Brain microvascular endothelial cell (primary cell): ENCODE measurements around the gene BRD1.

Source experiments
- DNase-seq: peaks from one replicate; pipeline ENCODE4 v3.0.0-alpha.2; 2020
- H3K27ac ChIP-seq: fragments of 250-450 bp; sonication (Bioruptor Pico); 2 replicates; pipeline ENCODE4 v1.5.1; 2020; ENCODE audit warnings: mild to moderate bottlenecking, moderate library complexity
- H3K27me3 ChIP-seq: fragments of 250-450 bp; sonication (Bioruptor Pico); replicated peaks from 2 replicates; pipeline ENCODE4 v1.5.1; 2020; ENCODE audit warnings: mild to moderate bottlenecking
- H3K36me3 ChIP-seq: fragments of 250-450 bp; sonication (Bioruptor Pico); replicated peaks from 2 replicates; pipeline ENCODE4 v1.5.1; 2020; ENCODE audit warnings: mild to moderate bottlenecking
- H3K4me3 ChIP-seq: 2 replicates; pipeline ENCODE4 v1.5.1; 2011; ENCODE audit warnings: low read depth, mild to moderate bottlenecking, control low read depth, low read length, moderate library complexity
- in situ Hi-C: cut with HindIII; loops from 2 replicates; pipeline ENCODE4 v1.10.0; 2017; ENCODE audit warnings: low sequenced_read_pairs, low pct_ligation_motif_present
- TF ChIP-seq, protein P1 (sequence below): IDR thresholded peaks from 2 replicates; pipeline ENCODE4 v1.5.1; 2011; ENCODE audit warnings: low read depth, mild to moderate bottlenecking, moderate library complexity, low read length, control low read depth, inconsistent platforms; ENCODE audit errors: missing control alignments

Gene BRD1

GRCh38 chr22:49863931-49864330 lies 36.3 kb upstream of the BRD1 start:
- in situ Hi-C loops, result no loop called here
- Histone ChIP-seq H3K36me3 (no peaks in the 10 kb centered on the region), H3K4me3 (no peak overlapping the region), H3K27ac (no peak overlapping the region), H3K27me3 (no peaks in the 10 kb centered on the region)
- DNase-seq, result no peak
- TF ChIP-seq, protein P1, sequence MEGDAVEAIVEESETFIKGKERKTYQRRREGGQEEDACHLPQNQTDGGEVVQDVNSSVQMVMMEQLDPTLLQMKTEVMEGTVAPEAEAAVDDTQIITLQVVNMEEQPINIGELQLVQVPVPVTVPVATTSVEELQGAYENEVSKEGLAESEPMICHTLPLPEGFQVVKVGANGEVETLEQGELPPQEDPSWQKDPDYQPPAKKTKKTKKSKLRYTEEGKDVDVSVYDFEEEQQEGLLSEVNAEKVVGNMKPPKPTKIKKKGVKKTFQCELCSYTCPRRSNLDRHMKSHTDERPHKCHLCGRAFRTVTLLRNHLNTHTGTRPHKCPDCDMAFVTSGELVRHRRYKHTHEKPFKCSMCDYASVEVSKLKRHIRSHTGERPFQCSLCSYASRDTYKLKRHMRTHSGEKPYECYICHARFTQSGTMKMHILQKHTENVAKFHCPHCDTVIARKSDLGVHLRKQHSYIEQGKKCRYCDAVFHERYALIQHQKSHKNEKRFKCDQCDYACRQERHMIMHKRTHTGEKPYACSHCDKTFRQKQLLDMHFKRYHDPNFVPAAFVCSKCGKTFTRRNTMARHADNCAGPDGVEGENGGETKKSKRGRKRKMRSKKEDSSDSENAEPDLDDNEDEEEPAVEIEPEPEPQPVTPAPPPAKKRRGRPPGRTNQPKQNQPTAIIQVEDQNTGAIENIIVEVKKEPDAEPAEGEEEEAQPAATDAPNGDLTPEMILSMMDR, result no peak

DNA sequence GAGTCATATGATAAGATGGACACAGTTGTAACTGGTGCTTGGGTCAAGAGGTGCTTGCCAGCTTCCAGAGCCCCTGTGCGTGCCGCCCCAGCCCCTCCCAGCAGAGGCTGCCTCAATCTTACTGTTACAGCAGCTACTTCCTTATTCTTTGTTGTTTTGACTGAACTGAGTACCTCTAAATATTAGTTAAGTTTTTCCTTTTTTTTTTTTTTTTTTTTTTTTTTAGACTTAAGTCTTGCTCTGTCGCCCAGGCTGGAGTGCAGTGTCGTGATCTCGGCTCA lies 34.8 kb upstream of the BRD1 start:
- Histone ChIP-seq H3K4me3 (no peak overlapping the region), H3K27me3 (no peaks in the 10 kb centered on the region), H3K36me3 (no peaks in the 10 kb centered on the region), H3K27ac (no peak overlapping the region)
- TF ChIP-seq, protein P1, result no peak
- in situ Hi-C loops, result no loop called here
- DNase-seq, result no peak

- no peaks in the 10 kb centered on the region for H3K27me3 ChIP-seq
- no peak overlapping the region for H3K4me3 ChIP-seq
- no peak for DNase-seq
- H3K36me3 ChIP-seq, result no peaks in the 10 kb centered on the region
- H3K27ac ChIP-seq, result no peak overlapping the region
- in situ Hi-C loops, result no loop called here
- TF ChIP-seq, protein P1, result no peak
Measured at GRCh38 chr22:49861642-49862495, 34.2 kb upstream of the BRD1 start.

- Histone ChIP-seq H3K4me3 (no peak overlapping the region), H3K27ac (no peak overlapping the region), H3K27me3 (no peaks in the 10 kb centered on the region), H3K36me3 (no peaks in the 10 kb centered on the region)
- DNase-seq, result no peak
- in situ Hi-C loops, result no loop called here
- TF ChIP-seq, protein P1, result no peak
Measured at GRCh38 chr22:49858827-49859226, 31.2 kb upstream of the BRD1 start.

- no peak overlapping the region for H3K27ac ChIP-seq
- in situ Hi-C loops, result no loop called here
- DNase-seq, result no peak
- no peaks in the 10 kb centered on the region for H3K27me3 ChIP-seq
- H3K36me3 ChIP-seq, result no peaks in the 10 kb centered on the region
- TF ChIP-seq, protein P1, result no peak
- no peak overlapping the region for H3K4me3 ChIP-seq
Measured at GRCh38 chr22:49856766-49857618, 29.3 kb upstream of the BRD1 start.
